ENCODE results near the gene NHSL1. TPM values are rescaled to one million over a fixed set of nuclear protein-coding genes. Genes with fewer than 3 reads are reported as not detected.
A peak's percentile ranks its signal among the peaks of the same experiment; 100 is the strongest.

The NHSL1 gene
- total and polyA plus RNA-seq, 2 of the 8 experiments (the other 6 are each of a cell fraction or from before 2014, with no cell fraction given) = 7.2 to 32.4 TPM

DNA sequence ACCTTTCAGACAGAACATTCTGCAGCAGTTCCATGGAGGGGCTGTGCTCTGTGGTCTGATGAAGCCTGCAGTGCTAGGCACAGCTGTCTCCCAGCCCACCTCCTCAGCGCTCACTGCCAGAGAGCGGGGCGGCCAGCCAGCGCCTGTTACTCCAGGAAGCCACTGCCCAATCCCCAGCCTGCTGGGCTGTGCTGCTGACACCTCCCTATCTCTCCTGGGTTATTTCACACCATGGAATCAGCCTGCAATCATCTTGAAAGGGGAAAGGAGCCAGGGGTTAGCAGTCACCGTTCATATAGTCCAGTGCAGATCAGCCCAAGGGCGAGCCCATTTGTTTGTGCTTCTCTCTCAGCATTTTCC is 46.3 kb upstream of the NHSL1 start:
- Histone ChIP-seq H3K4ac (replicated peaks; ENCODE audit: insufficient read length, low read depth, low read length) (no peak overlapping the region), H2AFZ (ENCODE audit: low read length) (no peak overlapping the region), H2AK5ac (ENCODE audit: low read depth, low read length) (no peak overlapping the region), H3K9ac (replicated peaks in 1 of 4; ENCODE audit: extremely low read depth in 1 of 4, low read depth in 3 of 4, low read length in 3 of 4) (no peak overlapping the region; a peak in 2 of 7 replicates), H3K4me3 (ENCODE audit: extremely low read depth in 1 of 4, insufficient read depth in 2 of 4, low read depth in 3 of 4, low read length in 4 of 4) (0 out of 8 replicates have a peak overlapping the region, but pooled peaks of 1 of the 4 experiments have one; percentile 6), H3K23me2 (ENCODE audit: low read depth, low read length) (no peaks in the 10 kb centered on the region), H4K91ac (replicated peaks; ENCODE audit: insufficient read length, low read length) (no peak overlapping the region), H3K9me3 (ENCODE audit: insufficient read depth in 2 of 2, low read depth in 1 of 2, low read length in 1 of 2) (no peaks in the 10 kb centered on the region), H3K27ac (ENCODE audit: low read depth, low read length) (no peak overlapping the region; the same call in 1 of the 2 replicates), H3K4me2 (ENCODE audit: insufficient read depth in 1 of 2, low read depth in 2 of 2, low read length in 2 of 2) (peak overlapping the region; percentile 37 to 40; a peak in 3 of 4 replicates), H3K79me1 (ENCODE audit: low read depth, low read length) (0 out of 2 replicates have a peak, but pooled peaks cover 2% of the 10 kb centered on the region), H2BK12ac (ENCODE audit: low read depth, low read length) (peak overlapping the region; percentile 65; the same call in 1 of the 2 replicates), H3K79me2 (ENCODE audit: control insufficient read depth in 1 of 2, insufficient read depth in 2 of 2, low read length in 2 of 2) (peaks cover 0 to 54% of the 10 kb centered on the region in 2 experiments; a peak in 3 of 4 replicates), H3K36me3 (ENCODE audit: control insufficient read depth in 2 of 4, insufficient read depth in 4 of 4, low read length in 3 of 4) (no peaks in the 10 kb centered on the region), H2BK20ac (ENCODE audit: low read length) (peak overlapping the region; percentile 40; the same call in 1 of the 2 replicates), H3K56ac (replicated peaks; ENCODE audit: insufficient read length, low read depth, low read length) (no peak overlapping the region), H3K14ac (ENCODE audit: insufficient read length) (no peak overlapping the region), H3K27me3 (replicated peaks in 1 of 4; ENCODE audit: control insufficient read depth in 3 of 4, extremely low read depth in 1 of 4, insufficient read depth in 3 of 4, low read length in 3 of 4) (no peaks in the 10 kb centered on the region), H4K5ac (ENCODE audit: insufficient read length, low read depth, low read length) (no peak overlapping the region), H4K8ac (ENCODE audit: extremely low read depth, insufficient read depth, low read length) (no peak overlapping the region), H2BK120ac (replicated peaks; ENCODE audit: low read depth, low read length) (no peak overlapping the region), H3K23ac (ENCODE audit: insufficient read length) (no peak overlapping the region), H3K4me1 (replicated peaks in 1 of 4; ENCODE audit: control insufficient read depth in 3 of 4, insufficient read depth in 4 of 4, low read length in 3 of 4) (peaks cover 0 to 9% (median 4%) of the 10 kb centered on the region in 4 experiments; a peak in 6 of 7 replicates), H4K20me1 (replicated peaks in 1 of 2; ENCODE audit: control insufficient read depth in 1 of 2, insufficient read depth in 2 of 2, low read length in 2 of 2) (no peaks in the 10 kb centered on the region), H3K18ac (ENCODE audit: extremely low read depth, low read length) (peak overlapping the region; percentile 28; the same call in 1 of the 2 replicates), H2BK5ac (ENCODE audit: low read depth, low read length) (0 out of 2 replicates have a peak overlapping the region, but pooled peaks have one; percentile 28), H2BK15ac (ENCODE audit: low read length) (no peak overlapping the region)
- ChIA-PET POLR2A (ENCODE audit: partially characterized antibody) (interaction anchor here (0.9 to 1.2 kb wide), 2 partner anchors 9 to 10 kb away, joined by 3 to 5 read pairs; no protein-coding TSS in a partner anchor), CTCF (ENCODE audit: partially characterized antibody) (interaction anchor here (0.6 to 1.3 kb wide), 7 partner anchors 10 to 513 kb away, joined by 3 to 6 read pairs (median 4); no protein-coding TSS in a partner anchor)
- peak in 1 of 2 experiments; percentile 67 for DNase-seq (ENCODE audit: low read depth in 1 of 2, low spot score in 2 of 2)
- WGBS, 2 experiments (ENCODE audit: extremely low coverage in 1 of 2, insufficient coverage in 1 of 2, insufficient read length in 1 of 2, insufficient replicate concordance in 2 of 2, low coverage in 1 of 2, low lambda C conversion rate in 2 of 2, missing lambda C conversion rate in 1 of 2) = 32% methylated on average over 6 of the region's 6 CpGs; no CpG with 5 or more reads in 1 of the 2 experiments
- FAIRE-seq = peak; percentile 36
- TF ChIP-seq CBX5 (IDR thresholded peaks at IDR 0.05; ENCODE audit: low read depth, low read length) (no peak), NRF1 (IDR thresholded peaks at IDR 0.05; ENCODE audit: low read depth, low read length) (no peak), CTCF (IDR thresholded peaks at IDR 0.05; ENCODE audit: control extremely low read depth in 1 of 3, insufficient read depth in 1 of 3, low read depth in 1 of 3, low read length in 3 of 3) (no peak), NANOG (IDR thresholded peaks at IDR 0.05; ENCODE audit: insufficient read depth, low read depth, low read length, poor library complexity, severe bottlenecking) (no peak), POU5F1 (IDR thresholded peaks at IDR 0.05; ENCODE audit: low read depth, low read length) (no peak), POLR2A (IDR thresholded peaks at IDR 0.05; ENCODE audit: control extremely low read depth in 1 of 2, low read depth in 2 of 2, low read length in 2 of 2) (0 out of 3 replicates have a peak, but pooled peaks of 1 of the 2 experiments have one; percentile 23), CBX8 (IDR thresholded peaks at IDR 0.05; ENCODE audit: borderline replicate concordance, low read depth, low read length) (no peak), TAF1 (IDR thresholded peaks at IDR 0.05; ENCODE audit: low read depth, low read length) (0 out of 2 replicates have a peak, but pooled peaks have one; percentile 37), TBP (IDR thresholded peaks at IDR 0.05; ENCODE audit: low read depth, low read length) (peak; percentile 38; the same call in 1 of the 2 replicates), BACH1 (IDR thresholded peaks at IDR 0.05; ENCODE audit: low read length) (no peak)
- TF ChIP-seq, protein P1, sequence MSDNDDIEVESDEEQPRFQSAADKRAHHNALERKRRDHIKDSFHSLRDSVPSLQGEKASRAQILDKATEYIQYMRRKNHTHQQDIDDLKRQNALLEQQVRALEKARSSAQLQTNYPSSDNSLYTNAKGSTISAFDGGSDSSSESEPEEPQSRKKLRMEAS (IDR thresholded peaks at IDR 0.05) = no peak
